Stimulated activated CD8-positive, alpha-beta memory T cell treated with anti-CD3 and anti-CD28 coated beads, Interleukin-4, amount 100 ng/mL, for 48 hours (primary cell): ENCODE data around the gene MACROH2A1.

Experiments
- DNase-seq: peaks from one replicate; pipeline ENCODE4 v3.0.0-alpha.2; 2020

MACROH2A1 gene

GRCh38 chr5:135310328-135310989 is 88.6 kb downstream of the MACROH2A1 start:
- no peak for DNase-seq

DNA sequence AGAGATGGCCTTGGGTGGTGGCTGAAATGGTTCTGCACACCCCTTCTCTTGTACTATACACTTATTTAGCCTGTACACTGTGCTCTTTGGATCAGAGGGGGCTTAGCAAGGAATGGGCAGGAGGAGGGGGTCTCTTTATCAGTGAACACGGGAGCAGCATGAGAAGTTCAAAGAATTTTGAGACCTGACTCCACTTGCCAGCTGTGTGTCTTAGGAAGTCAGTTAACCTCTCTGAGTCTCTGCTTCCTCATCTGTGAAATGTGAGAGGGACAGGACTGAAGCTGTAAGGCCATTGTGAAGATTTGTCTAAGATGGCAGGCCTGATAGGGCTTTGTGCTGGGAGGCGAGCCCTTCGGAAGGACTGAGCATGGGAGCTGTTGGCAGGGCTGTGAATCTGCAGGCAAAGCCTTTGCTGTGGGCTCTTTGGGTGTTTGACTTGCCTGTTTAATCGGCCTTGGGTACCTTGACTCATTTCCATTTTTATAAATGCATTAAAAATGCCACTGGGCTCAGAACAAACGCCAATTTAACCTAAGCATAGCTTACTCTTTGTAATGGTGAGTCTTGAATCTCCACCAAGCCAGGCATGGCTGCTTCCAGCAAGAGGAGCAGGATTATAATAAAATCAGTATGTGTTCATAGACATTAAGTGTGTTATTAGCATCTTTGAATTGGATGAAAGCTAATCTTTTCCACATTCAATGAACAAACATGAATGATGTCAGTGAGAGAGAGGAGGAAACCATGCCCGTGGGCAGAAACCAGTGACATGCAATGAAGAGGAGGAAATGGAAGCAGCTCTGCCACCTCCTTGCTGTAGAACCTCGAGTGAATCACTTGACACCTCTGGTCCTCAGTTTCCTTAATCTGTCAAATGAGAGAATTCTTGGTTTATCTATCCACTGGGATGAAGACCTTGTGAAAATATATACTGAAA is 89.4 kb downstream of the MACROH2A1 start:
- no peak for DNase-seq

- no peak for DNase-seq
Measured at GRCh38 chr5:135308752-135309151, 90.3 kb downstream of the MACROH2A1 start.

DNA sequence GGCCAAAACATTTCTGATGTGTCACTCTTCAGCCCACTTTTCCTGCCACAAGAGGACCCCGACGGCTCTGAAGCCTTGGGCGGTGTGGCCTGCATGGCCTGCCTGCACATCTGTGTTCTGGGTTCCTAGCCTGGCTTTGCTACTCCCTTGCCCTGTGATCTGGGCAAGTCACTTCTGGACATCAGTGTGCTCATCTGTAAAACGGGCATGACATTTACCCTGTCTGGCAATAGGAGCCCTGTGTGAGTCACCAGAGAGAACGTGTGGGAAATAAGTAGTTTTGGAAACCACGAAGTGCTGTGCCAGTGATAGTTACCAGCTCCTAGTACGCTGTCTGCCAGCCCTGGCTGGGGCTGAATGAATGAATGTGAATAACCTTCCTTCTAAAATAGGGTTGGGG is 90.8 kb downstream of the MACROH2A1 start:
- no peak for DNase-seq

GRCh38 chr5:135307143-135307903 is 91.7 kb downstream of the MACROH2A1 start:
- DNase-seq, result no peak

DNA sequence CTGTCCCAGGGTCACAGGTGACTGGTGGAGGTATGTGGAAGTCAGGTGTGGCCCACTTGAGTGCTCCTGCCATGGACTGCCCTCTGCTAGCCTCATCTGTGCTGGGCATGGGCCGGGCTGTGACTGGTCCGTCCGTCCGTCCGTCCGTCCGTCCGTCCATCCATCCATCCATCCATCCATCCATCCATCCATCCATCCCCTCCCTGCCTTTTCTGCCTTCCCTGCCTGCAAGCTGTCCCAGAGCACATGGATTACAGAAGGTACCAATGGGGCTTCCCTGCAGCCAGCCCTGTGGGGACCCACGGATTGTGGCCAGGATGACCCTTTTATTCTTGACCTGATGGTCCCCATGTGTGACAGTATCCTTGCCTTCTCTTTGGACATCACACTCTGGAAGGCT is 92.5 kb downstream of the MACROH2A1 start:
- DNase-seq, result no peak

- no peak for DNase-seq
Measured at GRCh38 chr5:135304352-135305221, 94.4 kb downstream of the MACROH2A1 start.

DNA sequence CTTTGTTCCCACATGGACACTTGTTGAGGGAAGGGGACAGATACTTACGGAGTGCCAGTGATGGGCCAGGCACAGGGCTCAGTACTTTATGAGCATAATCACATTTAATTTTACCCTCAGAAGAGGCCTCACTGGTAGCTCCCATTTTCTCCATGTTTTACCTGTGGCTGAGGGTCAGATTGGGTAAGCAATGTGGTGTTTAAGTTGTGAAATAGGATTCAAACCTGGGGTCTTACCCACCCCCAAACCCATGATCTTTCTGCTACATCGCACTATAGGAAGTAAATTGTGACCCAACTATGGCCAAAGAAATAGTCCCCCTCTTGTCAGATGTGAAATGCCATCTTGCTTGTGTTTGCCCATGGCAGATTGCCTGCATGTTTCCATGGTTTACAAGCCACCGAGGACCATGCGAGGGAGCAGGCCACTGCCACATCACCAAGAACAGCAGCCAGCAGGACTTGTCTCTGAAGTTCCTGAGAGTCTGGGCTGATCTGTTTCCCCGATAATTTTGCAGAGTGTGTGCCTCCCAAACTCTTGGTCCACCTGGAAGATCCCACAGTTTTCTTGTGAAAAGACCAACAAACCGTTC is 95.4 kb downstream of the MACROH2A1 start:
- no peak for DNase-seq

- DNase-seq, result no peak
Measured at GRCh38 chr5:135296900-135297816, 101.9 kb downstream of the MACROH2A1 start.

- DNase-seq, result no peak
Measured at GRCh38 chr5:135295852-135296251, 103.2 kb downstream of the MACROH2A1 start.

GRCh38 chr5:135294793-135295192 is 104.2 kb downstream of the MACROH2A1 start:
- DNase-seq, result no peak

DNA sequence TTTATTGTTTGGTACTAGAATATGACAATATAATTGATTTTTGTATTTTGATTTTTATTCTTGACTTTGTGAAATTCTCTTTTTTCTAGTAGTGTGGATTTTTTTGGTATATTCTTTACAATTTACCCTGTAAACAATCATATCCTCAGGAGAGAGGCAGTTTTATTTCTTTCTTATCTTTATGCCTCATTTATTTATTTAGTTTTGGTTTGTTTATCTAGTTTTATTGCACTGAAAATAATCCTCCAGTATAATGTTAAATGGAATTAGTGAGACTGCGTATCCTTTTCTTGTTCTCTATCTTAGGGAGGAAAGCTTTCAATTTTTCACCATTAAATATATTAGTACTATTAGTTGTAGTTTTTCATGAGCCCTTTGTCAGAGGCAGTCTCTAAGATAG is 109.4 kb downstream of the MACROH2A1 start:
- no peak for DNase-seq

DNA sequence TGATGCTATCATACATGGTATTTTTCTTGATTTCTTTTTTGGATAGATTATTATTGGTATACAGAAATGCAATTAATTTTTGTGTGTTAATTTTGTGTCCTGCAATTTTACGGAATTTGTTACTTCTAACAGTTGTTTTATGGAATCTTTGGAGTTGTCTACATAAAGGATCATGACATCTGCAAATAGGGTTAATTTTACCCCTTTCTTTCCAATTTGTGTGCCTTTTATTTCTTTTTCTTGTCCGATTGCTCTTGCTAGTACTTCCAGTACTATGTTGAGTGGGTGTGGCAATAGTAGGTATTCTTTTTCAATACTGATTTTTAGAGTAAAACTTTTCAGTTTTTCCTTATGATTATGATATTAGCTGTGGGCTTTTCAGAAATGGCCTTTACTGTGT is 111.5 kb downstream of the MACROH2A1 start:
- no peak for DNase-seq
